Measurements from ENCODE around the gene SLC16A12. TPM values are rescaled to one million over a fixed set of nuclear protein-coding genes. Genes with fewer than 3 reads are reported as not detected.

SLC16A12 gene
- total and polyA plus RNA-seq, 2 donors (not counting 1 experiment from before 2014, with no cell fraction given), result under 0.01 to 0.26 TPM

DNA sequence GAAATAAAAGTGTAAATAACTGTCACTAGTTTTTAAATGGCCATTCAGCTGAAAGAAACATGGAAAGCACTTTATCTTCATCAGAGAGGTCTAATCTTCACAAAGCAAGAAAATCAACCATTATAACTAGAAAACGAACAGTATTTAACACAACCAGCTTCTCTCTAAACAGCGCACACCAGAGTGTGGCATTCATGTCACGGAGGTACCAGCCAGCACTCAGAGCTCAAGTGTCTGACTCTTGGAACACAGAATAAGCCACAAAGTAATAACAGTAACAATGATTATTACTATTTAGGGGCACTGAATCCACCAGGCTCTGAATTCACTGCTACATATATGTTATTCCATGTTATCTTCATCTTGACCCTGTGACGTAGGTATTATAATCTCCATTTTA is 60.9 kb downstream of the SLC16A12 start:
- Histone ChIP-seq H2AFZ (ENCODE audit: low read length) (no peak overlapping the region), H3K9ac (ENCODE audit: insufficient read depth, low read length) (no peak overlapping the region), H4K20me1 (ENCODE audit: control insufficient read depth, extremely low read depth, insufficient read depth, low read length) (no peaks in the 10 kb centered on the region), H3K9me3 (ENCODE audit: control insufficient read depth, insufficient read depth, low read depth, low read length) (no peaks in the 10 kb centered on the region), H3K4me1 (ENCODE audit: control insufficient read depth, extremely low read depth, insufficient read depth, low read length) (peaks cover 8% of the 10 kb centered on the region), H3K27ac (ENCODE audit: insufficient read depth, low read length) (no peak overlapping the region), H3K79me2 (ENCODE audit: control insufficient read depth, insufficient read depth, low read length) (no peaks in the 10 kb centered on the region), H3K27me3 (ENCODE audit: control insufficient read depth, insufficient read depth, low read length) (no peaks in the 10 kb centered on the region), H3K4me2 (ENCODE audit: extremely low read depth, insufficient read depth, low read length) (no peak overlapping the region), H3K36me3 (ENCODE audit: control insufficient read depth, insufficient read depth, low read length) (no peaks in the 10 kb centered on the region), H3K4me3 (replicated peaks in 1 of 4; ENCODE audit: control extremely low read depth in 1 of 4, insufficient read depth in 1 of 4, low read depth in 3 of 4, low read length in 4 of 4) (no peak overlapping the region)
- DNase-seq (ENCODE audit: low read depth in 2 of 2), result no peak
- TF ChIP-seq EZH2 (IDR thresholded peaks at IDR 0.05; ENCODE audit: low read length, missing control alignments) (no peak), CTCF (conservative IDR thresholded peaks at IDR 0.05 in 1 of 2, IDR thresholded peaks at IDR 0.05 in 1 of 2; ENCODE audit: low read depth in 1 of 2, low read length in 2 of 2) (no peak)

- no peak overlapping the region for H3K27ac ChIP-seq (ENCODE audit: insufficient read depth, low read length)
- H3K36me3 ChIP-seq (ENCODE audit: control insufficient read depth, insufficient read depth, low read length), result no peaks in the 10 kb centered on the region
- no peak overlapping the region for H3K9ac ChIP-seq (ENCODE audit: insufficient read depth, low read length)
- no peaks in the 10 kb centered on the region for H3K27me3 ChIP-seq (ENCODE audit: control insufficient read depth, insufficient read depth, low read length)
- TF ChIP-seq CTCF (conservative IDR thresholded peaks at IDR 0.05 in 1 of 2, IDR thresholded peaks at IDR 0.05 in 1 of 2; ENCODE audit: low read depth in 1 of 2, low read length in 2 of 2), result no peak
- no peak for TF ChIP-seq EZH2 (IDR thresholded peaks at IDR 0.05; ENCODE audit: low read length, missing control alignments)
- H4K20me1 ChIP-seq (ENCODE audit: control insufficient read depth, extremely low read depth, insufficient read depth, low read length), result no peaks in the 10 kb centered on the region
- H3K4me2 ChIP-seq (ENCODE audit: extremely low read depth, insufficient read depth, low read length), result no peak overlapping the region
- H3K79me2 ChIP-seq (ENCODE audit: control insufficient read depth, insufficient read depth, low read length), result no peaks in the 10 kb centered on the region
- peak in 1 of 2 donors; percentile 83 for DNase-seq (ENCODE audit: low read depth in 2 of 2)
- no peaks in the 10 kb centered on the region for H3K9me3 ChIP-seq (ENCODE audit: control insufficient read depth, insufficient read depth, low read depth, low read length)
- peaks cover 3% of the 10 kb centered on the region for H3K4me1 ChIP-seq (ENCODE audit: control insufficient read depth, extremely low read depth, insufficient read depth, low read length)
- H2AFZ ChIP-seq (ENCODE audit: low read length), result no peak overlapping the region
- no peak overlapping the region for H3K4me3 ChIP-seq (replicated peaks in 1 of 4; ENCODE audit: control extremely low read depth in 1 of 4, insufficient read depth in 1 of 4, low read depth in 3 of 4, low read length in 4 of 4)
Measured at GRCh38 chr10:89471110-89471809, 64.1 kb downstream of the SLC16A12 start.

- no peak for DNase-seq (ENCODE audit: low read depth in 2 of 2)
- Histone ChIP-seq H2AFZ (ENCODE audit: low read length) (no peak overlapping the region), H3K79me2 (ENCODE audit: control insufficient read depth, insufficient read depth, low read length) (no peaks in the 10 kb centered on the region), H3K4me3 (replicated peaks in 1 of 4; ENCODE audit: control extremely low read depth in 1 of 4, insufficient read depth in 1 of 4, low read depth in 3 of 4, low read length in 4 of 4) (no peak overlapping the region), H3K4me2 (ENCODE audit: extremely low read depth, insufficient read depth, low read length) (no peak overlapping the region), H4K20me1 (ENCODE audit: control insufficient read depth, extremely low read depth, insufficient read depth, low read length) (no peaks in the 10 kb centered on the region), H3K36me3 (ENCODE audit: control insufficient read depth, insufficient read depth, low read length) (no peaks in the 10 kb centered on the region), H3K4me1 (ENCODE audit: control insufficient read depth, extremely low read depth, insufficient read depth, low read length) (peaks cover 3% of the 10 kb centered on the region), H3K9me3 (ENCODE audit: control insufficient read depth, insufficient read depth, low read depth, low read length) (no peaks in the 10 kb centered on the region), H3K9ac (ENCODE audit: insufficient read depth, low read length) (no peak overlapping the region), H3K27ac (ENCODE audit: insufficient read depth, low read length) (no peak overlapping the region), H3K27me3 (ENCODE audit: control insufficient read depth, insufficient read depth, low read length) (no peaks in the 10 kb centered on the region)
- no peak for TF ChIP-seq CTCF (conservative IDR thresholded peaks at IDR 0.05 in 1 of 2, IDR thresholded peaks at IDR 0.05 in 1 of 2; ENCODE audit: low read depth in 1 of 2, low read length in 2 of 2)
- no peak for TF ChIP-seq EZH2 (IDR thresholded peaks at IDR 0.05; ENCODE audit: low read length, missing control alignments)
Measured at GRCh38 chr10:89470628-89471027, 64.8 kb downstream of the SLC16A12 start.
